Type B pancreatic cell (in vitro differentiated cells): ENCODE results near the gene PSME4. TPM values are rescaled to one million over a fixed set of nuclear protein-coding genes. Genes with fewer than 3 reads are reported as not detected.
"Not testable (repeated sequence)": the region's sequence is repeated elsewhere in the genome, so short reads cannot be mapped to it uniquely, and the experiment has no call there.

ENCODE experiments used
- DNase-seq: peaks from one replicate; pipeline ENCODE4 v3.0.0; 2021; ENCODE audit warnings: mixed read lengths; ENCODE audit not compliant: unreplicated experiment; ENCODE audit errors: extremely low spot score
- H3K27ac Mint-ChIP-seq: 2 replicates; pipeline ENCODE4 v1.8.0; 2021; ENCODE audit warnings: mild to moderate bottlenecking, mixed read lengths
- H3K27me3 Mint-ChIP-seq: 2 replicates; pipeline ENCODE4 v1.8.0; 2021; ENCODE audit warnings: mixed read lengths
- H3K36me3 Mint-ChIP-seq: 2 replicates; pipeline ENCODE4 v1.8.0; 2021; ENCODE audit warnings: mixed read lengths
- H3K4me1 Mint-ChIP-seq: one replicate; pipeline ENCODE4 v1.8.0; 2021; ENCODE audit warnings: mixed read lengths; ENCODE audit not compliant: unreplicated experiment
- H3K4me3 Mint-ChIP-seq: 2 replicates; pipeline ENCODE4 v1.8.0; 2021; ENCODE audit warnings: mild to moderate bottlenecking, mixed read lengths
- H3K9me3 Mint-ChIP-seq: 2 replicates; pipeline ENCODE4 v1.8.0; 2021; ENCODE audit warnings: mixed read lengths
- CTCF ChIP-seq: fragments of 200-600 bp; sonication (generic); conservative IDR thresholded peaks from 2 replicates; pipeline ENCODE4 v1.5.0; 2021; ENCODE audit warnings: antibody characterized with exemption, mild to moderate bottlenecking
- total RNA-seq: library from RNA; stranded (reverse); gene quantifications from 2 replicates; pipeline ENCODE4 v1.2.1, GENCODE V29; 2021; ENCODE audit warnings: low replicate concordance

Gene PSME4
- total RNA-seq, 1 donor from 2014 or later: 65.6 TPM

GRCh38 chr2:53859206-53860181, 111.3 kb downstream of the PSME4 start, which contains the start of gene GPR75:
TSS of gene GPR75 (minus strand) at chr2:53859967. CDS start at chr2:53854756, 5,211 bp downstream.
- peak within 1 kb of the TSS; percentile 23 for H3K4me3 Mint-ChIP-seq
- no peak for TF ChIP-seq CTCF
- H3K4me1 Mint-ChIP-seq: no peaks in the 10 kb centered on the region
- no peaks in the 10 kb centered on the region for H3K27me3 Mint-ChIP-seq
- peaks cover 30% of the 10 kb centered on the region for H3K36me3 Mint-ChIP-seq
- no peak within 1 kb of the TSS for H3K27ac Mint-ChIP-seq
- H3K9me3 Mint-ChIP-seq: no peaks in the 10 kb centered on the region
- DNase-seq: no peak

GRCh38 chr2:53856272-53856671, 114.5 kb downstream of the PSME4 start:
- peaks cover 37% of the 10 kb centered on the region for H3K36me3 Mint-ChIP-seq
- TF ChIP-seq CTCF: no peak
- H3K9me3 Mint-ChIP-seq: no peaks in the 10 kb centered on the region
- H3K4me3 Mint-ChIP-seq: no peak overlapping the region
- no peak for DNase-seq
- no peaks in the 10 kb centered on the region for H3K4me1 Mint-ChIP-seq
- no peaks in the 10 kb centered on the region for H3K27me3 Mint-ChIP-seq
- H3K27ac Mint-ChIP-seq: no peak overlapping the region

- Mint-ChIP-seq H3K9me3 (no peaks in the 10 kb centered on the region), H3K27ac (no peak overlapping the region), H3K4me1 (no peaks in the 10 kb centered on the region), H3K36me3 (peaks cover 31% of the 10 kb centered on the region), H3K4me3 (no peak overlapping the region), H3K27me3 (no peaks in the 10 kb centered on the region)
- TF ChIP-seq CTCF: no peak
- no peak for DNase-seq
Observed at GRCh38 chr2:53854678-53855077, 116.1 kb downstream of the PSME4 start.

- Mint-ChIP-seq H3K4me3 (no peak overlapping the region), H3K27me3 (no peaks in the 10 kb centered on the region), H3K27ac (no peak overlapping the region), H3K9me3 (no peaks in the 10 kb centered on the region), H3K36me3 (peaks cover 34% of the 10 kb centered on the region), H3K4me1 (no peaks in the 10 kb centered on the region)
- no peak for DNase-seq
- TF ChIP-seq CTCF: no peak
Observed at GRCh38 chr2:53852532-53852931, 118.3 kb downstream of the PSME4 start.

- H3K27me3 Mint-ChIP-seq, H3K4me1 Mint-ChIP-seq, H3K9me3 Mint-ChIP-seq, DNase-seq, H3K27ac Mint-ChIP-seq, H3K4me3 Mint-ChIP-seq: not testable (repeated sequence)
- H3K36me3 Mint-ChIP-seq: peaks cover 31% of the 10 kb centered on the region
Observed at GRCh38 chr2:53851052-53851757, 119.6 kb downstream of the PSME4 start.

- Mint-ChIP-seq H3K4me1 (no peaks in the 10 kb centered on the region), H3K9me3 (no peaks in the 10 kb centered on the region), H3K36me3 (peaks cover 12% of the 10 kb centered on the region), H3K27ac (no peak overlapping the region), H3K4me3 (no peak overlapping the region), H3K27me3 (no peaks in the 10 kb centered on the region)
- TF ChIP-seq CTCF: no peak
- no peak for DNase-seq
Observed at GRCh38 chr2:53848062-53848461, 122.7 kb downstream of the PSME4 start.
